ENCODE data around the gene ARL14EP.
A peak's percentile ranks its signal among the peaks of the same experiment; 100 is the strongest.

The ARL14EP gene

GRCh38 chr11:30322826-30323710 lies at the start of gene ARL14EP:
Gene ARL14EP, plus strand, starts transcription at chr11:30323104. Its CDS starts 7,845 bp downstream, at chr11:30330949.
- Histone ChIP-seq H3K4me1 (ENCODE audit: control insufficient read depth, insufficient read depth, low read length) (peaks cover 17% of the 10 kb centered on the region), H3K27ac (ENCODE audit: low read length) (peak within 1 kb of the TSS; percentile 89), H3K4me3 (ENCODE audit: low read length in 2 of 2) (peak within 1 kb of the TSS; percentile 76 to 77), H3K36me3 (ENCODE audit: control insufficient read depth in 2 of 2, insufficient read depth in 2 of 2, low read length in 2 of 2) (no peaks in the 10 kb centered on the region), H3K9ac (ENCODE audit: low read length in 2 of 2) (peak within 1 kb of the TSS; percentile 82 to 95), H3K27me3 (ENCODE audit: control insufficient read depth in 1 of 2, insufficient read depth in 2 of 2, low read length in 2 of 2) (no peaks in the 10 kb centered on the region), H3K9me3 (ENCODE audit: control insufficient read depth in 2 of 2, low read length in 2 of 2) (no peaks in the 10 kb centered on the region)

GRCh38 chr11:30277176-30277575 lies 45.7 kb upstream of the ARL14EP start:
- no peak overlapping the region for H3K4me3 ChIP-seq (ENCODE audit: low read length in 2 of 2)
- H3K9me3 ChIP-seq (ENCODE audit: control insufficient read depth in 2 of 2, low read length in 2 of 2): no peaks in the 10 kb centered on the region
- no peaks in the 10 kb centered on the region for H3K36me3 ChIP-seq (ENCODE audit: control insufficient read depth in 2 of 2, insufficient read depth in 2 of 2, low read length in 2 of 2)
- no peaks in the 10 kb centered on the region for H3K27me3 ChIP-seq (ENCODE audit: control insufficient read depth in 1 of 2, insufficient read depth in 2 of 2, low read length in 2 of 2)
- no peak overlapping the region for H3K9ac ChIP-seq (ENCODE audit: low read length in 2 of 2)
- H3K27ac ChIP-seq (ENCODE audit: low read length): no peak overlapping the region
- no peaks in the 10 kb centered on the region for H3K4me1 ChIP-seq (ENCODE audit: control insufficient read depth, insufficient read depth, low read length)

GRCh38 chr11:30279796-30280195 lies 43.1 kb upstream of the ARL14EP start:
- Histone ChIP-seq H3K9me3 (ENCODE audit: control insufficient read depth in 2 of 2, low read length in 2 of 2) (no peaks in the 10 kb centered on the region), H3K36me3 (ENCODE audit: control insufficient read depth in 2 of 2, insufficient read depth in 2 of 2, low read length in 2 of 2) (no peaks in the 10 kb centered on the region), H3K9ac (ENCODE audit: low read length in 2 of 2) (no peak overlapping the region), H3K4me1 (ENCODE audit: control insufficient read depth, insufficient read depth, low read length) (no peaks in the 10 kb centered on the region), H3K4me3 (ENCODE audit: low read length in 2 of 2) (no peak overlapping the region), H3K27ac (ENCODE audit: low read length) (no peak overlapping the region), H3K27me3 (ENCODE audit: control insufficient read depth in 1 of 2, insufficient read depth in 2 of 2, low read length in 2 of 2) (no peaks in the 10 kb centered on the region)

- H3K27ac ChIP-seq (ENCODE audit: low read length): no peak overlapping the region
- no peaks in the 10 kb centered on the region for H3K9me3 ChIP-seq (ENCODE audit: control insufficient read depth in 2 of 2, low read length in 2 of 2)
- H3K27me3 ChIP-seq (ENCODE audit: control insufficient read depth in 1 of 2, insufficient read depth in 2 of 2, low read length in 2 of 2): no peaks in the 10 kb centered on the region
- H3K36me3 ChIP-seq (ENCODE audit: control insufficient read depth in 2 of 2, insufficient read depth in 2 of 2, low read length in 2 of 2): no peaks in the 10 kb centered on the region
- H3K4me1 ChIP-seq (ENCODE audit: control insufficient read depth, insufficient read depth, low read length): no peaks in the 10 kb centered on the region
- no peak overlapping the region for H3K9ac ChIP-seq (ENCODE audit: low read length in 2 of 2)
- H3K4me3 ChIP-seq (ENCODE audit: low read length in 2 of 2): no peak overlapping the region
These were observed 41.2 kb upstream of the ARL14EP start for GRCh38 chr11:30281476-30282288.

GRCh38 chr11:30282289-30282631 lies 40.6 kb upstream of the ARL14EP start:
- Histone ChIP-seq H3K4me3 (ENCODE audit: low read length in 2 of 2) (no peak overlapping the region), H3K27ac (ENCODE audit: low read length) (no peak overlapping the region), H3K4me1 (ENCODE audit: control insufficient read depth, insufficient read depth, low read length) (no peaks in the 10 kb centered on the region), H3K36me3 (ENCODE audit: control insufficient read depth in 2 of 2, insufficient read depth in 2 of 2, low read length in 2 of 2) (no peaks in the 10 kb centered on the region), H3K9me3 (ENCODE audit: control insufficient read depth in 2 of 2, low read length in 2 of 2) (no peaks in the 10 kb centered on the region), H3K27me3 (ENCODE audit: control insufficient read depth in 1 of 2, insufficient read depth in 2 of 2, low read length in 2 of 2) (no peaks in the 10 kb centered on the region), H3K9ac (ENCODE audit: low read length in 2 of 2) (no peak overlapping the region)

- H3K36me3 ChIP-seq (ENCODE audit: control insufficient read depth in 2 of 2, insufficient read depth in 2 of 2, low read length in 2 of 2): no peaks in the 10 kb centered on the region
- no peaks in the 10 kb centered on the region for H3K9me3 ChIP-seq (ENCODE audit: control insufficient read depth in 2 of 2, low read length in 2 of 2)
- H3K4me1 ChIP-seq (ENCODE audit: control insufficient read depth, insufficient read depth, low read length): no peaks in the 10 kb centered on the region
- H3K27ac ChIP-seq (ENCODE audit: low read length): no peak overlapping the region
- H3K4me3 ChIP-seq (ENCODE audit: low read length in 2 of 2): no peak overlapping the region
- H3K9ac ChIP-seq (ENCODE audit: low read length in 2 of 2): no peak overlapping the region
- H3K27me3 ChIP-seq (ENCODE audit: control insufficient read depth in 1 of 2, insufficient read depth in 2 of 2, low read length in 2 of 2): no peaks in the 10 kb centered on the region
These were observed 38.1 kb upstream of the ARL14EP start for GRCh38 chr11:30284836-30285235.

GRCh38 chr11:30285416-30286121 lies 37.3 kb upstream of the ARL14EP start:
- Histone ChIP-seq H3K9ac (ENCODE audit: low read length in 2 of 2) (no peak overlapping the region), H3K4me3 (ENCODE audit: low read length in 2 of 2) (no peak overlapping the region), H3K9me3 (ENCODE audit: control insufficient read depth in 2 of 2, low read length in 2 of 2) (no peaks in the 10 kb centered on the region), H3K27ac (ENCODE audit: low read length) (no peak overlapping the region), H3K27me3 (ENCODE audit: control insufficient read depth in 1 of 2, insufficient read depth in 2 of 2, low read length in 2 of 2) (no peaks in the 10 kb centered on the region), H3K4me1 (ENCODE audit: control insufficient read depth, insufficient read depth, low read length) (no peaks in the 10 kb centered on the region), H3K36me3 (ENCODE audit: control insufficient read depth in 2 of 2, insufficient read depth in 2 of 2, low read length in 2 of 2) (no peaks in the 10 kb centered on the region)

GRCh38 chr11:30291331-30291730 lies 31.6 kb upstream of the ARL14EP start:
- Histone ChIP-seq H3K4me1 (ENCODE audit: control insufficient read depth, insufficient read depth, low read length) (no peaks in the 10 kb centered on the region), H3K36me3 (ENCODE audit: control insufficient read depth in 2 of 2, insufficient read depth in 2 of 2, low read length in 2 of 2) (no peaks in the 10 kb centered on the region), H3K27me3 (ENCODE audit: control insufficient read depth in 1 of 2, insufficient read depth in 2 of 2, low read length in 2 of 2) (no peaks in the 10 kb centered on the region), H3K4me3 (ENCODE audit: low read length in 2 of 2) (no peak overlapping the region), H3K27ac (ENCODE audit: low read length) (no peak overlapping the region), H3K9ac (ENCODE audit: low read length in 2 of 2) (no peak overlapping the region), H3K9me3 (ENCODE audit: control insufficient read depth in 2 of 2, low read length in 2 of 2) (no peaks in the 10 kb centered on the region)

- Histone ChIP-seq H3K4me3 (ENCODE audit: low read length in 2 of 2) (no peak overlapping the region), H3K9me3 (ENCODE audit: control insufficient read depth in 2 of 2, low read length in 2 of 2) (no peaks in the 10 kb centered on the region), H3K27me3 (ENCODE audit: control insufficient read depth in 1 of 2, insufficient read depth in 2 of 2, low read length in 2 of 2) (no peaks in the 10 kb centered on the region), H3K27ac (ENCODE audit: low read length) (no peak overlapping the region), H3K36me3 (ENCODE audit: control insufficient read depth in 2 of 2, insufficient read depth in 2 of 2, low read length in 2 of 2) (no peaks in the 10 kb centered on the region), H3K4me1 (ENCODE audit: control insufficient read depth, insufficient read depth, low read length) (no peaks in the 10 kb centered on the region), H3K9ac (ENCODE audit: low read length in 2 of 2) (no peak overlapping the region)
These were observed 30.4 kb upstream of the ARL14EP start for GRCh38 chr11:30292545-30292944.

- no peak overlapping the region for H3K4me3 ChIP-seq (ENCODE audit: low read length in 2 of 2)
These were observed 27.6 kb upstream of the ARL14EP start for GRCh38 chr11:30295178-30295885.

More at GRCh38 chr11:30295178-30295885, 27.6 kb upstream of the ARL14EP start:
- Histone ChIP-seq H3K9ac (ENCODE audit: low read length in 2 of 2) (no peak overlapping the region), H3K36me3 (ENCODE audit: control insufficient read depth in 2 of 2, insufficient read depth in 2 of 2, low read length in 2 of 2) (no peaks in the 10 kb centered on the region), H3K27me3 (ENCODE audit: control insufficient read depth in 1 of 2, insufficient read depth in 2 of 2, low read length in 2 of 2) (no peaks in the 10 kb centered on the region), H3K4me1 (ENCODE audit: control insufficient read depth, insufficient read depth, low read length) (no peaks in the 10 kb centered on the region), H3K9me3 (ENCODE audit: control insufficient read depth in 2 of 2, low read length in 2 of 2) (no peaks in the 10 kb centered on the region), H3K27ac (ENCODE audit: low read length) (no peak overlapping the region)

Data from stomach smooth muscle (tissue), 2 donors.